ENCODE measurements around the gene SEMA3C.

Gene SEMA3C

GRCh38 chr7:80918909-80919721 is at the start of gene SEMA3C:
TSS of gene SEMA3C (minus strand) at chr7:80919051. CDS start at chr7:80916781, 2,270 bp downstream.
- DNase-seq (ENCODE audit: low spot score): peak; percentile 63

- no peak for DNase-seq (ENCODE audit: low spot score)
These were observed 49.8 kb upstream of the SEMA3C start for GRCh38 chr7:80968606-80969005.

- DNase-seq (ENCODE audit: low spot score): no peak
These were observed 49.1 kb upstream of the SEMA3C start for GRCh38 chr7:80967917-80968297.

GRCh38 chr7:80967071-80967916 is 48.4 kb upstream of the SEMA3C start:
- no peak for DNase-seq (ENCODE audit: low spot score)

GRCh38 chr7:80960244-80960795 is 41.5 kb upstream of the SEMA3C start:
- DNase-seq (ENCODE audit: low spot score): peak; percentile 34

GRCh38 chr7:80957226-80957777 is 38.5 kb upstream of the SEMA3C start:
- no peak for DNase-seq (ENCODE audit: low spot score)

- no peak for DNase-seq (ENCODE audit: low spot score)
These were observed 35.3 kb upstream of the SEMA3C start for GRCh38 chr7:80954191-80954590.

- DNase-seq (ENCODE audit: low spot score): no peak
These were observed 31.7 kb upstream of the SEMA3C start for GRCh38 chr7:80950550-80950967.

GRCh38 chr7:80949449-80949848 is 30.6 kb upstream of the SEMA3C start:
- DNase-seq (ENCODE audit: low spot score): no peak

- DNase-seq (ENCODE audit: low spot score): no peak
These were observed 28.0 kb upstream of the SEMA3C start for GRCh38 chr7:80946858-80947257.

GRCh38 chr7:80945976-80946375 is 27.1 kb upstream of the SEMA3C start:
- DNase-seq (ENCODE audit: low spot score): no peak

- DNase-seq (ENCODE audit: low spot score): no peak
These were observed 24.5 kb upstream of the SEMA3C start for GRCh38 chr7:80943342-80943741.

- peak; percentile 99 for DNase-seq (ENCODE audit: low spot score)
These were observed 23.6 kb upstream of the SEMA3C start for GRCh38 chr7:80942261-80943041.

GRCh38 chr7:80941208-80941758 is 22.4 kb upstream of the SEMA3C start:
- DNase-seq (ENCODE audit: low spot score): peak; percentile 36

GRCh38 chr7:80940539-80941207 is 21.8 kb upstream of the SEMA3C start:
- DNase-seq (ENCODE audit: low spot score): no peak

- DNase-seq (ENCODE audit: low spot score): no peak
These were observed 18.5 kb upstream of the SEMA3C start for GRCh38 chr7:80937336-80937735.

GRCh38 chr7:80935991-80936780 is 17.3 kb upstream of the SEMA3C start:
- no peak for DNase-seq (ENCODE audit: low spot score)

GRCh38 chr7:80934321-80934720 is 15.5 kb upstream of the SEMA3C start:
- no peak for DNase-seq (ENCODE audit: low spot score)

- DNase-seq (ENCODE audit: low spot score): no peak
These were observed 13.7 kb upstream of the SEMA3C start for GRCh38 chr7:80932536-80932935.

GRCh38 chr7:80929619-80930018 is 10.8 kb upstream of the SEMA3C start:
- no peak for DNase-seq (ENCODE audit: low spot score)
